Panc1 (cell line): ENCODE measurements around the gene ZDHHC9.

Experiments
- POLR2AphosphoS5 ChIP-seq: IDR thresholded peaks from 2 replicates; pipeline ENCODE4 v1.6.1; 2012; ENCODE audit warnings: mild to moderate bottlenecking, low read depth, low read length, moderate library complexity
- REST ChIP-seq, 2 experiments: IDR thresholded peaks; 2 replicates each; pipeline ENCODE4 v1.6.1; 2011 to 2012; ENCODE audit warnings: low read depth in 2 of 2, control low read depth in 1 of 2, low read length in 1 of 2, mild to moderate bottlenecking in 1 of 2, moderate library complexity in 1 of 2; ENCODE audit not compliant: insufficient read depth in 1 of 2
- SIN3A ChIP-seq: IDR thresholded peaks from 2 replicates; pipeline ENCODE4 v1.6.1; 2012; ENCODE audit warnings: low read depth, mild to moderate bottlenecking, low read length, moderate library complexity, borderline replicate concordance; ENCODE audit not compliant: insufficient read depth
- TCF7L2 ChIP-seq: IDR thresholded peaks from 2 replicates; pipeline ENCODE4 v1.6.1; 2011; ENCODE audit warnings: mild to moderate bottlenecking, low read depth, low read length, inconsistent platforms
- TF ChIP-seq, protein P1 (sequence below): fragments of 450-650 bp; IDR thresholded peaks from 2 replicates; pipeline ENCODE4 v1.5.1; 2017; ENCODE audit warnings: mild to moderate bottlenecking

GRCh38 chrX:129785160-129785947, 58.3 kb downstream of the ZDHHC9 start:
- TF ChIP-seq, protein P1, sequence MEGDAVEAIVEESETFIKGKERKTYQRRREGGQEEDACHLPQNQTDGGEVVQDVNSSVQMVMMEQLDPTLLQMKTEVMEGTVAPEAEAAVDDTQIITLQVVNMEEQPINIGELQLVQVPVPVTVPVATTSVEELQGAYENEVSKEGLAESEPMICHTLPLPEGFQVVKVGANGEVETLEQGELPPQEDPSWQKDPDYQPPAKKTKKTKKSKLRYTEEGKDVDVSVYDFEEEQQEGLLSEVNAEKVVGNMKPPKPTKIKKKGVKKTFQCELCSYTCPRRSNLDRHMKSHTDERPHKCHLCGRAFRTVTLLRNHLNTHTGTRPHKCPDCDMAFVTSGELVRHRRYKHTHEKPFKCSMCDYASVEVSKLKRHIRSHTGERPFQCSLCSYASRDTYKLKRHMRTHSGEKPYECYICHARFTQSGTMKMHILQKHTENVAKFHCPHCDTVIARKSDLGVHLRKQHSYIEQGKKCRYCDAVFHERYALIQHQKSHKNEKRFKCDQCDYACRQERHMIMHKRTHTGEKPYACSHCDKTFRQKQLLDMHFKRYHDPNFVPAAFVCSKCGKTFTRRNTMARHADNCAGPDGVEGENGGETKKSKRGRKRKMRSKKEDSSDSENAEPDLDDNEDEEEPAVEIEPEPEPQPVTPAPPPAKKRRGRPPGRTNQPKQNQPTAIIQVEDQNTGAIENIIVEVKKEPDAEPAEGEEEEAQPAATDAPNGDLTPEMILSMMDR: no peak
- TF ChIP-seq POLR2AphosphoS5 (no peak), REST (IDR thresholded peaks at IDR 0.05; ENCODE audit: insufficient read depth in 1 of 2, low read depth in 2 of 2, low read length in 1 of 2) (no peak), SIN3A (no peak), TCF7L2 (no peak)
